ENCODE results near the gene ENPP3. TPM values are rescaled to one million over a fixed set of nuclear protein-coding genes. Genes with fewer than 3 reads are reported as not detected.

ENPP3 gene
- total and polyA plus RNA-seq, 7 experiments from 2014 or later = 0.15 to 7.1 (median 0.39) TPM

DNA sequence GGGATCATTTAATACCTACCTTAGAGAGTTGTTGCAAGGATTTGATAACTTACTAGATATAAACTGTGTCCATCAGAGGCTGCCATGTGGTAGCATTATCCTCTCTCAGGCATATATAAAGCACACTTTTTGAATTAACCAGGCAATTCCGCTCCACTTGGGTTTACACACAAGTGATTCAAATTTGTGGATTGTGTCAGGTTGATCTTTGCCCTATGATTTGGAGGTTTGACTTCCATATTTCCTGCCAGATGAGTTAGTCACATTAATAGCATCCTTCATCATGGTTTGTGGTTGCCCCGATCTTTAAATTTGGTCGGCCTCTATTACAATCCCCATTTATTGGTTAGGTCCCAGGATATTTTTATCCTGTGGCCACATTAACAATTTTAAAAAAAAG, 118.5 kb downstream of the ENPP3 start:
- DNase-seq = no peak

DNA sequence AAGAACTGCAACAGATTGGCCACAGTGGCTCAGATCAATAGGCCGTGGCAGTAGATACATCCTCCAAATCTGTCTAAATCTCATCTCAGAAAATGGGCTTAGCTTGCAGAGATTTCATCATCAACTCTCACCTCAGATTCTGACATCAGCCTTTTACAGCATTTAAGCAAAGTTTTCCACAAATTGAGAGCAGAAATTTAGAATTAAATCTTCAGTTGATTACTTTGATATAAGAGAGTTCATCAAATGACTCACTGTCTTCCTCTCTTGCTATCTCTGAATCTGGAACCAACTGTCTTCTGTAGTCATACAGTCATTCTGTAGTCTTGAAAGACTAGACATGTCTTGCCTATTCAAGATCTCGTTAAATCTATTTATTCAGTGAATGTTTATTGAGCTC, 118.9 kb downstream of the ENPP3 start:
- Histone ChIP-seq H3K27ac (ENCODE audit: low read depth, low read length) (no peak overlapping the region), H3K4me3 (ENCODE audit: low read length) (no peak overlapping the region), H3K4me1 (ENCODE audit: control insufficient read depth in 2 of 2, insufficient read depth in 2 of 2, low read length in 2 of 2) (no peaks in the 10 kb centered on the region), H3K27me3 (ENCODE audit: control insufficient read depth in 2 of 2, insufficient read depth in 2 of 2, low read length in 2 of 2) (no peaks in the 10 kb centered on the region), H3K36me3 (ENCODE audit: control insufficient read depth in 2 of 3, insufficient read depth in 3 of 3, low read length in 3 of 3) (no peaks in the 10 kb centered on the region), H3K9me3 (ENCODE audit: control insufficient read depth in 2 of 3, low read length in 3 of 3) (no peaks in the 10 kb centered on the region)
- Mint-ChIP-seq H3K4me3 (no peak overlapping the region), H3K9me3 (no peaks in the 10 kb centered on the region), H3K27me3 (peaks cover 8 to 33% (median 23%) of the 10 kb centered on the region in 5 donors), H3K4me1 (no peaks in the 10 kb centered on the region), H3K36me3 (no peaks in the 10 kb centered on the region), H3K27ac (no peak overlapping the region)
- CTCF ChIA-PET = no interaction called here
- ATAC-seq (no peak), DNase-seq (no peak)
- POLR2A ChIA-PET = no interaction called here
- intact Hi-C loops (cut with micrococcal nuclease) = no loop called here

More for the DNA sequence above, 118.5 kb downstream of the ENPP3 start:
- H3K4me3 ChIP-seq (ENCODE audit: low read length) = no peak overlapping the region
- H3K36me3 ChIP-seq (ENCODE audit: control insufficient read depth in 2 of 3, insufficient read depth in 3 of 3, low read length in 3 of 3) = no peaks in the 10 kb centered on the region
- H3K4me1 Mint-ChIP-seq = no peaks in the 10 kb centered on the region
- H3K9me3 Mint-ChIP-seq = no peaks in the 10 kb centered on the region
- no peak overlapping the region for H3K4me3 Mint-ChIP-seq
- no peak overlapping the region for H3K27ac ChIP-seq (ENCODE audit: low read depth, low read length)
- intact Hi-C loops (cut with micrococcal nuclease) = no loop called here
- peaks cover 8 to 33% (median 23%) of the 10 kb centered on the region in 5 donors for H3K27me3 Mint-ChIP-seq
- POLR2A ChIA-PET = no interaction called here
- no peaks in the 10 kb centered on the region for H3K27me3 ChIP-seq (ENCODE audit: control insufficient read depth in 2 of 2, insufficient read depth in 2 of 2, low read length in 2 of 2)
- no peak for ATAC-seq
- H3K9me3 ChIP-seq (ENCODE audit: control insufficient read depth in 2 of 3, low read length in 3 of 3) = no peaks in the 10 kb centered on the region
- CTCF ChIA-PET = no interaction called here
- no peaks in the 10 kb centered on the region for H3K36me3 Mint-ChIP-seq
- no peak overlapping the region for H3K27ac Mint-ChIP-seq
- no peaks in the 10 kb centered on the region for H3K4me1 ChIP-seq (ENCODE audit: control insufficient read depth in 2 of 2, insufficient read depth in 2 of 2, low read length in 2 of 2)

GRCh38 chr6:131758920-131759319, 121.8 kb downstream of the ENPP3 start:
- Histone ChIP-seq H3K27ac (ENCODE audit: low read depth, low read length) (no peak overlapping the region), H3K36me3 (ENCODE audit: control insufficient read depth in 2 of 3, insufficient read depth in 3 of 3, low read length in 3 of 3) (no peaks in the 10 kb centered on the region), H3K4me1 (ENCODE audit: control insufficient read depth in 2 of 2, insufficient read depth in 2 of 2, low read length in 2 of 2) (no peaks in the 10 kb centered on the region), H3K9me3 (ENCODE audit: control insufficient read depth in 2 of 3, low read length in 3 of 3) (no peaks in the 10 kb centered on the region), H3K4me3 (ENCODE audit: low read length) (no peak overlapping the region), H3K27me3 (ENCODE audit: control insufficient read depth in 2 of 2, insufficient read depth in 2 of 2, low read length in 2 of 2) (no peaks in the 10 kb centered on the region)
- Mint-ChIP-seq H3K36me3 (no peaks in the 10 kb centered on the region), H3K4me3 (no peak overlapping the region), H3K27me3 (peaks cover 10 to 33% (median 23%) of the 10 kb centered on the region in 5 donors), H3K4me1 (no peaks in the 10 kb centered on the region), H3K9me3 (no peaks in the 10 kb centered on the region), H3K27ac (no peak overlapping the region)
- ATAC-seq (no peak), DNase-seq (no peak)
- ChIA-PET POLR2A (no interaction called here), CTCF (no interaction called here)
- intact Hi-C loops (cut with micrococcal nuclease) = no loop called here

- CTCF ChIA-PET = no interaction called here
- no peak overlapping the region for H3K4me3 ChIP-seq (ENCODE audit: low read length)
- Mint-ChIP-seq H3K9me3 (no peaks in the 10 kb centered on the region), H3K27ac (no peak overlapping the region), H3K27me3 (peaks cover 12 to 24% (median 14%) of the 10 kb centered on the region in 5 donors), H3K36me3 (no peaks in the 10 kb centered on the region), H3K4me3 (no peak overlapping the region), H3K4me1 (no peaks in the 10 kb centered on the region)
- DNase-seq (no peak), ATAC-seq (no peak)
- POLR2A ChIA-PET = interaction anchor here (0.6 kb wide), 1 partner anchor 102 kb away, joined by 5 read pairs; no protein-coding TSS in a partner anchor
- intact Hi-C loops (cut with micrococcal nuclease) = no loop called here
- no peak overlapping the region for H3K27ac ChIP-seq (ENCODE audit: low read depth, low read length)
- no peaks in the 10 kb centered on the region for H3K9me3 ChIP-seq (ENCODE audit: control insufficient read depth in 2 of 3, low read length in 3 of 3)
- H3K36me3 ChIP-seq (ENCODE audit: control insufficient read depth in 2 of 3, insufficient read depth in 3 of 3, low read length in 3 of 3) = no peaks in the 10 kb centered on the region
- no peaks in the 10 kb centered on the region for H3K27me3 ChIP-seq (ENCODE audit: control insufficient read depth in 2 of 2, insufficient read depth in 2 of 2, low read length in 2 of 2)
- H3K4me1 ChIP-seq (ENCODE audit: control insufficient read depth in 2 of 2, insufficient read depth in 2 of 2, low read length in 2 of 2) = no peaks in the 10 kb centered on the region
Observed at GRCh38 chr6:131761060-131761761, 124.1 kb downstream of the ENPP3 start.

GRCh38 chr6:131761762-131762067, 124.6 kb downstream of the ENPP3 start:
- H3K4me1 Mint-ChIP-seq = no peaks in the 10 kb centered on the region
- no peak for DNase-seq
- ChIA-PET POLR2A (no interaction called here), CTCF (no interaction called here)
- intact Hi-C loops (cut with micrococcal nuclease) = no loop called here
- ATAC-seq = no peak
- Histone ChIP-seq H3K27ac (ENCODE audit: low read depth, low read length) (no peak overlapping the region), H3K27me3 (ENCODE audit: control insufficient read depth in 2 of 2, insufficient read depth in 2 of 2, low read length in 2 of 2) (no peaks in the 10 kb centered on the region), H3K4me3 (ENCODE audit: low read length) (no peak overlapping the region), H3K36me3 (ENCODE audit: control insufficient read depth in 2 of 3, insufficient read depth in 3 of 3, low read length in 3 of 3) (no peaks in the 10 kb centered on the region), H3K4me1 (ENCODE audit: control insufficient read depth in 2 of 2, insufficient read depth in 2 of 2, low read length in 2 of 2) (no peaks in the 10 kb centered on the region), H3K9me3 (ENCODE audit: control insufficient read depth in 2 of 3, low read length in 3 of 3) (no peaks in the 10 kb centered on the region)
- no peak overlapping the region for H3K4me3 Mint-ChIP-seq
- H3K9me3 Mint-ChIP-seq = no peaks in the 10 kb centered on the region
- H3K36me3 Mint-ChIP-seq = no peaks in the 10 kb centered on the region
- H3K27me3 Mint-ChIP-seq = peaks cover 10 to 21% (median 13%) of the 10 kb centered on the region in 5 donors
- no peak overlapping the region for H3K27ac Mint-ChIP-seq

DNA sequence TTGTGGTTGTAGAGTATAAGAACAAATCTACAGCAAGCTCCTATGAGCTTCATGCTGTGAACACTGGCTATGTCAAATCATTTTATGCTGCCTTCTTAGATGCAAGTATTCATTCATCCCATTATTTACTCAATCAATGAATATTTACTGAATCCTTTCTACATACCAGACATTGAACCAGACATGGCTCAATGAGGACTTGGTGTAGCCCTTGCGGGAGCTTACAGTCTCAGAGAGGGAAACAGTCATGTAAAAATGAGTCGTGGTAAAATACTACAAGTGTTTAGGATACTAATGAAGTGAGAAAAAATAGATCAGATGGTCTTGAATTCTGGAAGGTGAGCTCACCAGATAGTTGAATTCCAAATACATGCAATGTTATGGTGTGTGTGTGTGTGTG, 125.9 kb downstream of the ENPP3 start:
- Histone ChIP-seq H3K36me3 (ENCODE audit: control insufficient read depth in 2 of 3, insufficient read depth in 3 of 3, low read length in 3 of 3) (no peaks in the 10 kb centered on the region), H3K27me3 (ENCODE audit: control insufficient read depth in 2 of 2, insufficient read depth in 2 of 2, low read length in 2 of 2) (no peaks in the 10 kb centered on the region), H3K27ac (ENCODE audit: low read depth, low read length) (no peak overlapping the region), H3K4me1 (ENCODE audit: control insufficient read depth in 2 of 2, insufficient read depth in 2 of 2, low read length in 2 of 2) (no peaks in the 10 kb centered on the region), H3K4me3 (ENCODE audit: low read length) (no peak overlapping the region), H3K9me3 (ENCODE audit: control insufficient read depth in 2 of 3, low read length in 3 of 3) (no peaks in the 10 kb centered on the region)
- H3K9me3 Mint-ChIP-seq = no peaks in the 10 kb centered on the region
- H3K27ac Mint-ChIP-seq = no peak overlapping the region
- ATAC-seq (no peak), DNase-seq (no peak)
- no peaks in the 10 kb centered on the region for H3K4me1 Mint-ChIP-seq
- POLR2A ChIA-PET = no interaction called here
- peaks cover 5 to 22% (median 14%) of the 10 kb centered on the region in 5 donors for H3K27me3 Mint-ChIP-seq
- H3K36me3 Mint-ChIP-seq = no peaks in the 10 kb centered on the region
- intact Hi-C loops (cut with micrococcal nuclease) = no loop called here
- CTCF ChIA-PET = no interaction called here
- H3K4me3 Mint-ChIP-seq = no peak overlapping the region

GRCh38 chr6:131763749-131764148, 126.6 kb downstream of the ENPP3 start:
- Histone ChIP-seq H3K27me3 (ENCODE audit: control insufficient read depth in 2 of 2, insufficient read depth in 2 of 2, low read length in 2 of 2) (no peaks in the 10 kb centered on the region), H3K27ac (ENCODE audit: low read depth, low read length) (no peak overlapping the region), H3K4me1 (ENCODE audit: control insufficient read depth in 2 of 2, insufficient read depth in 2 of 2, low read length in 2 of 2) (no peaks in the 10 kb centered on the region), H3K4me3 (ENCODE audit: low read length) (no peak overlapping the region), H3K9me3 (ENCODE audit: control insufficient read depth in 2 of 3, low read length in 3 of 3) (no peaks in the 10 kb centered on the region), H3K36me3 (ENCODE audit: control insufficient read depth in 2 of 3, insufficient read depth in 3 of 3, low read length in 3 of 3) (no peaks in the 10 kb centered on the region)
- Mint-ChIP-seq H3K4me1 (no peaks in the 10 kb centered on the region), H3K27me3 (peaks cover 9 to 23% (median 14%) of the 10 kb centered on the region in 5 donors), H3K36me3 (no peaks in the 10 kb centered on the region), H3K27ac (no peak overlapping the region), H3K4me3 (no peak overlapping the region), H3K9me3 (peaks cover 0 to 3% (median 0%) of the 10 kb centered on the region in 11 donors)
- CTCF ChIA-PET = no interaction called here
- no peak for DNase-seq
- intact Hi-C loops (cut with micrococcal nuclease) = no loop called here
- no peak for ATAC-seq
- POLR2A ChIA-PET = no interaction called here
